Measurements from ENCODE around the gene CBX2. TPM values are rescaled to one million over a fixed set of nuclear protein-coding genes. Genes with fewer than 3 reads are reported as not detected.

The CBX2 gene
- total RNA-seq, 4 donors from 2014 or later: 4.6 to 12.9 (median 8.7) TPM

DNA sequence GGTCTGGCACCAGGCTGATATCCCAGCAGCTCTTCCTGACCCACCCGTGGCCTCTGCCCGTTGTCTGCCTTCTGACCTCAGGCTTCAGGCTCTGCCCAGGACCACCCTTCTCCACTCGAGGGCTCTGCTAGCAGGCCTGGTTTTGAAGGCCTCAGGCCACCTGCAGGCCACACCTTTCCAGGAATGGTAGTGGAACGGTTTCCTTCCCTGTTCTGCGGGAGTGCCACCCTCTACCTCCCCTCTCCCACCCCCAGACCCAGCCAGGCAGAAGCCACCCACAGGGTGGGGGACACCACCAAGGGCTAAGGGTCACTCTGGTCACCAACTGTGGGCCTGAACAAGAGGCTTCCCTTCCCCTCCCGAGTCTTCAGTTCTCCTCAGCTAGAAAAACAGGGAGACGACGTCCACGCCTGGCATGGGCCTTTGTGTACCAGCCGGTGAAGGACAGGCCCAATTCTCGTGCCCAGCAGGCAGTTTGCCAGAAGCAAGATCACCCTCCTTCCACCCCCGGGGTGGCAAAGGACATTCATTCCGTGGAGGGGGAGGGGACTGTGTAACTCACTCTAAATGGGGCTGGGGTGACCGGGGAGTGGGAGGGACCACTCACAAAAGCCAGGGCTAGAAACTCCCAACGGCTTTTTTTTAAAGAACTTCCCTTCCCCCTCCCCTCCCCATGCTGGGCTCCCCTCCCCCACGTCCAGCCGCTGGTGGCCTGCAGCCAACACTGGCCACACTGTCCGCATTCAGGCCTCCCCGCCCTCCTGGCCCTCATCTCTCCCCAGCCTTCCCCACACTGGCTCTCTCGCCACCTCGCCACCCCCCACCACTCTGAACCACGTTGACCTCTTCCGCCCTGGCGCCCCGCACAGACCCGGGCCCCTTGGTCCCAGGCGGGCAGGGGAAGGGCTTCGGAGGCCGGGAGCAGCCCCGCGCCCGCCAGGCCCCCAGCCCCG is 53.6 kb downstream of the CBX2 start:
- Histone ChIP-seq H3K4me1 (peaks cover 26 to 59% (median 33%) of the 10 kb centered on the region in 3 donors), H3K36me3 (peaks cover 16 to 28% (median 18%) of the 10 kb centered on the region in 3 donors), H3K27ac (peak overlapping the region; percentile 38 to 59 (median 51)), H3K4me3 (peak overlapping the region in 3 of 4 donors; percentile 19 to 58 (median 41)), H3K27me3 (peaks cover 0 to 20% (median 0%) of the 10 kb centered on the region in 4 donors), H3K9me3 (no peaks in the 10 kb centered on the region)
- intact Hi-C loops (cut with DNase I): loop anchor here (10.0 kb wide), 1 partner anchor 153 kb away; no protein-coding TSS in a partner anchor
- TF ChIP-seq, protein P1, sequence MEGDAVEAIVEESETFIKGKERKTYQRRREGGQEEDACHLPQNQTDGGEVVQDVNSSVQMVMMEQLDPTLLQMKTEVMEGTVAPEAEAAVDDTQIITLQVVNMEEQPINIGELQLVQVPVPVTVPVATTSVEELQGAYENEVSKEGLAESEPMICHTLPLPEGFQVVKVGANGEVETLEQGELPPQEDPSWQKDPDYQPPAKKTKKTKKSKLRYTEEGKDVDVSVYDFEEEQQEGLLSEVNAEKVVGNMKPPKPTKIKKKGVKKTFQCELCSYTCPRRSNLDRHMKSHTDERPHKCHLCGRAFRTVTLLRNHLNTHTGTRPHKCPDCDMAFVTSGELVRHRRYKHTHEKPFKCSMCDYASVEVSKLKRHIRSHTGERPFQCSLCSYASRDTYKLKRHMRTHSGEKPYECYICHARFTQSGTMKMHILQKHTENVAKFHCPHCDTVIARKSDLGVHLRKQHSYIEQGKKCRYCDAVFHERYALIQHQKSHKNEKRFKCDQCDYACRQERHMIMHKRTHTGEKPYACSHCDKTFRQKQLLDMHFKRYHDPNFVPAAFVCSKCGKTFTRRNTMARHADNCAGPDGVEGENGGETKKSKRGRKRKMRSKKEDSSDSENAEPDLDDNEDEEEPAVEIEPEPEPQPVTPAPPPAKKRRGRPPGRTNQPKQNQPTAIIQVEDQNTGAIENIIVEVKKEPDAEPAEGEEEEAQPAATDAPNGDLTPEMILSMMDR (IDR thresholded peaks at IDR 0.05): no peak
- TF ChIP-seq POLR2A (IDR thresholded peaks at IDR 0.05): no peak
- 34 to 51% methylated on average over 11 to 13 of the region's 33 CpGs for WGBS, 2 donors
- DNase-seq: no peak

DNA sequence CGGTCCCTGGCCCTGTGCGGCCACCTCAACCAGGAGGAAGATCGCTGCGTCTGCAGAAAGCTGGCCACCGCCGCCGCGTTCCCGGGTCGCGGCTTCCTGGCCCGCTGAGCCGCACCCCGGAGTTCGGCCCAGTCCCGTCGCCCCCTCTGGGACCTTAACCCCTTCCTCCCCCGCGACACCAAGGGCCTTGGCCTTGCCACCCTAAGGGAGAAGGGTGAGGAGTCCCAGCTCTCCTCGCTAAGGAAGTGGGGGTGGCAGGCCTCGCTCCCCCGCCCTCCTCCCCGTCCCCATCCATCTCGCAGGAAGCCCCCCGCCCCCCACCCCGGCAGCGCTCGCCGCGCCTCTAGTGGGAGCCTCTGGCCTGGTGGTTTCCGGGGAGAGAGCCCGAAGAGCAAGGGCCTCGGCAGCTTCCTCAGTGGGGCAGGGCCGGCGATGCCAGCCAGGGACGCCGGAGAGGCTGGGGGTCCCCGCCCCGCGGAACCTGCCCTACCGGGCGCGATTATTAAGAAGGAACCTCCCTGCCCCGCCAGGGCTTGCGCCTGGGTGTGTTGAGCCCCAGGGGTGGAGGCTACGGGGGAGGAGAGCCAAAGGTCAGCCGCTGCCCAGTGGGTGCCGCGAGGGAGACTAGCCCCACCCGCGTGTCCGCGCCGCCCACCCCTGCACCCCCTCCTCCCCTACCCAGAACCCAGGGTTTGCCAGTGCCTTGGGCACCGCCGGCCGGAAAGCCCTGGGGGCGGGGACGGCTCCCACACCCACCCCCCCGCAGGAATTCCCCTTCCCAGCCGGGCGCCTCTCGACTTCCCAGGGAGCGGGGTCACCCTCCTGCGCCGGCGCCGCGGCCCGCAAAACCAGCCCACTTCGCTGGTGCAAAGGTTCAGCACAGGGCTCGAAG is 54.5 kb downstream of the CBX2 start:
- no peaks in the 10 kb centered on the region for H3K9me3 ChIP-seq
- H3K36me3 ChIP-seq: peaks cover 16 to 28% (median 18%) of the 10 kb centered on the region in 3 donors
- no peak for TF ChIP-seq POLR2A (IDR thresholded peaks at IDR 0.05)
- TF ChIP-seq, protein P1 (IDR thresholded peaks at IDR 0.05): no peak
- no peak for DNase-seq
- peaks cover 35 to 69% (median 42%) of the 10 kb centered on the region in 3 donors for H3K4me1 ChIP-seq
- 20 to 52% methylated on average over 6 to 15 of the region's 72 CpGs for WGBS, 2 donors
- intact Hi-C loops (cut with DNase I): loop anchor here (10.0 kb wide), 1 partner anchor 152 kb away; no protein-coding TSS in a partner anchor
- H3K4me3 ChIP-seq: peak overlapping the region in 3 of 4 donors; percentile 19 to 58 (median 41)
- peaks cover 0 to 16% (median 0%) of the 10 kb centered on the region in 4 donors for H3K27me3 ChIP-seq
- peak overlapping the region; percentile 38 to 59 (median 51) for H3K27ac ChIP-seq

DNA sequence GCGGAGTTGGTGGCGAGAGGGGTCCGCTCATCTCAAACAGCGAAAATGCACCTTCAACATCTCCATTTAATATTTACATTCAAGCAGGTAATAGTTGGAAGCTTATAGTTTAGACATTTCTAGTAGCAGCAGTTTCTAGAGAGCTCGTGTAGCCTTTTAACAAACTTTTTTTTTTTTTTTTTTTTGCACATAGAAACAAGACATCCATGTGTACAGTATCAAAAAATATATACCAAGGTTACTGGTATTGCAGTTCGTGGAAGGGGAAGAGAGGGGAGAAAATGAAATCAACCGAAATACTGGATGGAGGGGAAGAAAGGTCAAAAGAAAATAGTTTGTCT is 55.1 kb downstream of the CBX2 start:
- TF ChIP-seq, protein P1 (IDR thresholded peaks at IDR 0.05): no peak
- no peak for TF ChIP-seq POLR2A (IDR thresholded peaks at IDR 0.05)
- Histone ChIP-seq H3K36me3 (peaks cover 16 to 28% (median 18%) of the 10 kb centered on the region in 3 donors), H3K4me1 (peaks cover 41 to 75% (median 48%) of the 10 kb centered on the region in 3 donors), H3K27me3 (peaks cover 0 to 12% (median 0%) of the 10 kb centered on the region in 4 donors), H3K4me3 (peak overlapping the region in 2 of 4 donors; percentile 41 to 58), H3K9me3 (no peaks in the 10 kb centered on the region), H3K27ac (peak overlapping the region in 1 of 4 donors; percentile 59)
- 82 to 83% methylated on average over 7 of the region's 7 CpGs for whole genome bisulfite sequencing, 2 donors
- intact Hi-C loops (cut with DNase I): loop anchor here (10.0 kb wide), 1 partner anchor 152 kb away; no protein-coding TSS in a partner anchor
- no peak for DNase-seq

DNA sequence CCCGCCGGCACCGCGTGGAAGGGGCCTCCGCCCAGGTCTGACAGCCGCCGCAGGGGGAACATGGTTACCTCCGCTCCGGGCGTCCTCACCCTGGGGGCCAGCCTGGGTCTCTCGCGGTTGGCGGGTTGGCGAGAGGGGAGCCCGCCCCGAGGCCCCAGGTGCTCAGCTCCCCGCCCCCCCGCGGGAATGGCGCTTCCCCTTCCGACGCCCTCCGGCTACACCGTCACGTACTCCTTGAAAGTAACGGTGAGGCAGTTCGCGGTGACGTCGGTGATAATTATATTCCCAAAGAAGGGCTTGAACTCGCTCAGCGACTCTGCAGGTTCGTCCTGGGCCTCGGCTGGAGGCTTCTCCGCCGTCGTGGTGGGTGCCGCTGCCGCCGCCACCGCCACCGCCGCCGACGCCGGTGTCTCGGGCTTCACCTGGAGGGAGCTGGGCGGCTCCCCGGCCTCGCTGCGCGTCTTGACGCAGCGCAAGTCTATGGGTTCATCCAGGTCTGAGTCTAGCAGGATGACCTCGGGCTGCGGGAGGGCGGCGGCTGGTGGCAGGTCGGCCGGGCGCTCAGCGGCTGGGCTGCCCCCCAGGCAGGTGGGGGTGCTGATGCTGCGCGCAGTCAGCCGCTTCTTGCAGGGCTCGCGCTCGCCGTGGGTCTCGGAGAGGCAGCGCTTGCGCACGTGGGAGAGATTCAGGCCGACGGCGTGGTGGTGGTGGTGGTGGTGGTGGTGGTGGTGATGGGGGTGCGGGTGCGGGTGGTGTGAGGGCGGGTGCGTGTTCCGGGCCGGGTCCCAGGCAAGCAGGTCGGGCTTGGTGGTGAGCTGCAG is 56.0 kb downstream of the CBX2 start:
- TF ChIP-seq, protein P1 (IDR thresholded peaks at IDR 0.05): no peak
- TF ChIP-seq POLR2A (IDR thresholded peaks at IDR 0.05): no peak
- Histone ChIP-seq H3K27ac (no peak overlapping the region), H3K4me3 (no peak overlapping the region), H3K9me3 (no peaks in the 10 kb centered on the region), H3K36me3 (peaks cover 16 to 28% (median 18%) of the 10 kb centered on the region in 3 donors), H3K27me3 (peaks cover 0 to 11% (median 0%) of the 10 kb centered on the region in 4 donors), H3K4me1 (peaks cover 42 to 78% (median 48%) of the 10 kb centered on the region in 3 donors)
- intact Hi-C loops (cut with DNase I): loop anchor here (10.0 kb wide), 1 partner anchor 151 kb away; no protein-coding TSS in a partner anchor
- 90% methylated on average over 25 to 31 of the region's 83 CpGs for WGBS, 2 donors
- DNase-seq: no peak
